Measurements from ENCODE around the gene RAG2.

DNA sequence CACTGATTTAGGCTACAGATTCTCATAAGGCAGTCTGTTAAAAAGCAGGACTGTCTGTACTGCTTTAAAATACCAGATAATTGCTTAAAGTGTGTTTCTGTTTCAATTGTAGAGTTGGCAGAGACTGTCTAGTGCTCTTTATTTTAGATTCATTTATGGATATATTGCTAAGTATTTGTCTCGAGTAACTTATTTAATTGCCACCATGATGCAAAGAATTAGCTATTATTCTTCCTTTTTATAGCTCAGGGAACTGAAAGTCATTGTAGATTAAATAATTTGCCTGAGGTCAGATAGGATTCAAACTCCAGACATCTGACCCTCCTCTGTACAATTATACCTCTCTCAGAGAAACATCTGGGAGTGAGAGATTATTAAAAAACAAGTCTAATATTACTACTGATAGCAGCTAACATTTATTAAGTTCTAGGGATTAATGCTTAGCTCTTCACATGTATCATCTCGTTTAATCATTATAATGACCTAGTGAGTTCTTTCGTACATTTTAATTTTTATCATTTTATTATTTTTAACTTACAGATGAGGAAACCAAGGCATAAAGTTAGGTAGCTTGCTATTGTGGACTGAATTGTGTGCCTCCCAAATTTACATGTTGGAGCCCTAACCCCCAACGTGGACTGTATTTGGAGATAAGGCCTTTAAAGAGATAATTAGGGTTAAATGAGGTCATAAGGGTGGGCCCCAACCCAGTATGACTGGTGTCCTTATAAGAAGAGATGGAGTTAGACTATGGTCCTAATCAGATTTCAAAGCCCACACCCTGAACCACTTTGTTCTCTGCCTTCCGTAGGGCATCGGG is 19.7 kb upstream of the RAG2 start:
- TF ChIP-seq, protein P1, sequence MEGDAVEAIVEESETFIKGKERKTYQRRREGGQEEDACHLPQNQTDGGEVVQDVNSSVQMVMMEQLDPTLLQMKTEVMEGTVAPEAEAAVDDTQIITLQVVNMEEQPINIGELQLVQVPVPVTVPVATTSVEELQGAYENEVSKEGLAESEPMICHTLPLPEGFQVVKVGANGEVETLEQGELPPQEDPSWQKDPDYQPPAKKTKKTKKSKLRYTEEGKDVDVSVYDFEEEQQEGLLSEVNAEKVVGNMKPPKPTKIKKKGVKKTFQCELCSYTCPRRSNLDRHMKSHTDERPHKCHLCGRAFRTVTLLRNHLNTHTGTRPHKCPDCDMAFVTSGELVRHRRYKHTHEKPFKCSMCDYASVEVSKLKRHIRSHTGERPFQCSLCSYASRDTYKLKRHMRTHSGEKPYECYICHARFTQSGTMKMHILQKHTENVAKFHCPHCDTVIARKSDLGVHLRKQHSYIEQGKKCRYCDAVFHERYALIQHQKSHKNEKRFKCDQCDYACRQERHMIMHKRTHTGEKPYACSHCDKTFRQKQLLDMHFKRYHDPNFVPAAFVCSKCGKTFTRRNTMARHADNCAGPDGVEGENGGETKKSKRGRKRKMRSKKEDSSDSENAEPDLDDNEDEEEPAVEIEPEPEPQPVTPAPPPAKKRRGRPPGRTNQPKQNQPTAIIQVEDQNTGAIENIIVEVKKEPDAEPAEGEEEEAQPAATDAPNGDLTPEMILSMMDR (IDR thresholded peaks at IDR 0.05) = no peak
- TF ChIP-seq TCF7L2 (IDR thresholded peaks at IDR 0.05; ENCODE audit: low read depth, low read length) = no peak
